Natural killer cell treated with Interleukin-12 subunit alpha and Interleukin-12 subunit beta and Interleukin-15 and Interleukin-18, amount 100 ng/mL, for 72 hours (primary cell): ENCODE data around the gene IL26. TPM values are rescaled to one million over a fixed set of nuclear protein-coding genes. Genes with fewer than 3 reads are reported as not detected.
A peak's percentile ranks its signal among the peaks of the same experiment; 100 is the strongest.

Experiments
- ATAC-seq, 2 donors: fragments of 150-1000 bp; cut with Tn5 transposase in 1 of 2; sonication (Bioruptor Pico), chemical (Tn5 transposase) in 1 of 2; 2 replicates each; pipeline ENCODE4 v1.10.0; 2021
- DNase-seq: peaks from one replicate; pipeline ENCODE4 v3.0.0; 2022; ENCODE audit warnings: low spot score
- H3K27ac Mint-ChIP-seq, 2 donors: 1 replicate in 1 of 2; 2 replicates in 1 of 2; pipeline ENCODE4 v1.8.0; 2022; ENCODE audit warnings: mixed read lengths in 2 of 2, mild to moderate bottlenecking in 1 of 2, moderate library complexity in 1 of 2
- H3K27me3 Mint-ChIP-seq, 2 donors: 1 replicate in 1 of 2; 2 replicates in 1 of 2; pipeline ENCODE4 v1.8.0; 2022; ENCODE audit warnings: mixed read lengths in 2 of 2
- H3K36me3 Mint-ChIP-seq: one replicate; pipeline ENCODE4 v1.8.0; 2022; ENCODE audit warnings: mixed read lengths
- H3K4me1 Mint-ChIP-seq, 2 donors: 1 replicate in 1 of 2; 2 replicates in 1 of 2; pipeline ENCODE4 v1.8.0; 2022; ENCODE audit warnings: low read depth in 2 of 2, mixed read lengths in 2 of 2, mild to moderate bottlenecking in 1 of 2
- H3K4me3 Mint-ChIP-seq: one replicate; pipeline ENCODE4 v1.8.0; 2022; ENCODE audit warnings: mixed read lengths
- H3K9me3 Mint-ChIP-seq: 2 replicates; pipeline ENCODE4 v1.8.0; 2022; ENCODE audit warnings: mixed read lengths
- total RNA-seq, 2 donors: library from RNA; stranded (reverse); gene quantifications; one replicate each; pipeline ENCODE4 v1.2.3, GENCODE V29; 2022

The IL26 gene
- total RNA-seq, 2 donors from 2014 or later = 10.0 to 19.1 TPM

GRCh38 chr12:68253504-68253903 is 27.9 kb upstream of the IL26 start, which contains the start of gene IL22:
Gene IL22 (minus strand): TSS chr12:68253604. CDS start chr12:68253448, 156 bp downstream.
- H3K9me3 Mint-ChIP-seq = no peaks in the 10 kb centered on the region
- H3K27ac Mint-ChIP-seq = no peak within 1 kb of the TSS
- ATAC-seq (no peak), DNase-seq (no peak)
- peaks cover 0 to 3% of the 10 kb centered on the region in 2 donors for H3K4me1 Mint-ChIP-seq
- H3K27me3 Mint-ChIP-seq = peaks cover 21 to 41% of the 10 kb centered on the region in 2 donors
- H3K4me3 Mint-ChIP-seq = no peak within 1 kb of the TSS
- no peaks in the 10 kb centered on the region for H3K36me3 Mint-ChIP-seq

- no peak overlapping the region for H3K27ac Mint-ChIP-seq
- peaks cover 17 to 29% of the 10 kb centered on the region in 2 donors for H3K27me3 Mint-ChIP-seq
- H3K4me3 Mint-ChIP-seq = no peak overlapping the region
- no peak for ATAC-seq
- no peak for DNase-seq
- H3K9me3 Mint-ChIP-seq = no peaks in the 10 kb centered on the region
- peaks cover 0 to 5% of the 10 kb centered on the region in 2 donors for H3K4me1 Mint-ChIP-seq
- H3K36me3 Mint-ChIP-seq = no peaks in the 10 kb centered on the region
Measured at GRCh38 chr12:68252077-68252476, 26.5 kb upstream of the IL26 start.

DNA sequence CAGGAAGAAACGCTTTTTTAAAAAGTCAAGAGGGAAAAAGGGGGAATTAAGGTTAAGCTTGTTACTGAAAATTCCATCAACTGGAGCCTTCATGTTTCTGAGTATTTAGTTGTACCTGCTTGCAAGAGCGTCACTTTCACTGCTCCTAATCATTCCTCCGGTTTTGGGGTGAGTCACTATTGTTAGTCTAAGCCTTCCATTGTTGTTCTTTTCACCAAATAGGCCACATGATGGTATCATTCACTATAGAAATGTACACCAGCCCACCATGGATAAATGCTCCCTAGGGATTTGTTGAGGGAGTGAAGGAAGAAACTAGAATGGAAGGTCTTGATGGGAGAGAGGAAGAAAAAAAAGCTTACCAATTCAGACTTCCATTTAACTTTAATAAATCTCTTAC is 24.8 kb upstream of the IL26 start:
- Mint-ChIP-seq H3K4me1 (peaks cover 0 to 14% of the 10 kb centered on the region in 2 donors), H3K36me3 (no peaks in the 10 kb centered on the region)
- no peak for ATAC-seq

GRCh38 chr12:68247785-68248184 is 22.2 kb upstream of the IL26 start:
- H3K4me1 Mint-ChIP-seq = peaks cover 0 to 19% of the 10 kb centered on the region in 2 donors
- peaks cover 1% of the 10 kb centered on the region for H3K36me3 Mint-ChIP-seq
- DNase-seq = no peak
- peaks cover 14 to 18% of the 10 kb centered on the region in 2 donors for H3K27me3 Mint-ChIP-seq
- ATAC-seq = no peak
- H3K27ac Mint-ChIP-seq = peak overlapping the region in 1 of 2 donors; percentile 8
- H3K4me3 Mint-ChIP-seq = no peak overlapping the region
- no peaks in the 10 kb centered on the region for H3K9me3 Mint-ChIP-seq

More for the DNA sequence above, 24.8 kb upstream of the IL26 start:
- DNase-seq = no peak
- peaks cover 17 to 29% of the 10 kb centered on the region in 2 donors for H3K27me3 Mint-ChIP-seq
- no peaks in the 10 kb centered on the region for H3K9me3 Mint-ChIP-seq
- H3K27ac Mint-ChIP-seq = no peak overlapping the region
- H3K4me3 Mint-ChIP-seq = no peak overlapping the region

GRCh38 chr12:68246350-68246749 is 20.7 kb upstream of the IL26 start:
- Mint-ChIP-seq H3K4me3 (no peak overlapping the region), H3K36me3 (peaks cover 4% of the 10 kb centered on the region), H3K9me3 (no peaks in the 10 kb centered on the region), H3K27me3 (peaks cover 6 to 7% of the 10 kb centered on the region in 2 donors), H3K27ac (peak overlapping the region in 1 of 2 donors; percentile 14), H3K4me1 (peaks cover 3 to 17% of the 10 kb centered on the region in 2 donors)
- DNase-seq (no peak), ATAC-seq (no peak)

- DNase-seq (no peak), ATAC-seq (no peak)
- Mint-ChIP-seq H3K27me3 (peaks cover 4 to 7% of the 10 kb centered on the region in 2 donors), H3K4me1 (peaks cover 13 to 27% of the 10 kb centered on the region in 2 donors), H3K36me3 (peaks cover 4% of the 10 kb centered on the region), H3K4me3 (no peak overlapping the region), H3K9me3 (no peaks in the 10 kb centered on the region), H3K27ac (peak overlapping the region in 1 of 2 donors; percentile 58)
Measured at GRCh38 chr12:68245180-68246021, 19.8 kb upstream of the IL26 start.

GRCh38 chr12:68242777-68243176 is 17.2 kb upstream of the IL26 start:
- DNase-seq (no peak), ATAC-seq (no peak)
- no peaks in the 10 kb centered on the region for H3K27me3 Mint-ChIP-seq
- H3K4me3 Mint-ChIP-seq = no peak overlapping the region
- peak overlapping the region; percentile 13 to 85 for H3K27ac Mint-ChIP-seq
- peaks cover 7% of the 10 kb centered on the region for H3K36me3 Mint-ChIP-seq
- H3K9me3 Mint-ChIP-seq = peaks cover 2% of the 10 kb centered on the region
- peaks cover 26 to 36% of the 10 kb centered on the region in 2 donors for H3K4me1 Mint-ChIP-seq

DNA sequence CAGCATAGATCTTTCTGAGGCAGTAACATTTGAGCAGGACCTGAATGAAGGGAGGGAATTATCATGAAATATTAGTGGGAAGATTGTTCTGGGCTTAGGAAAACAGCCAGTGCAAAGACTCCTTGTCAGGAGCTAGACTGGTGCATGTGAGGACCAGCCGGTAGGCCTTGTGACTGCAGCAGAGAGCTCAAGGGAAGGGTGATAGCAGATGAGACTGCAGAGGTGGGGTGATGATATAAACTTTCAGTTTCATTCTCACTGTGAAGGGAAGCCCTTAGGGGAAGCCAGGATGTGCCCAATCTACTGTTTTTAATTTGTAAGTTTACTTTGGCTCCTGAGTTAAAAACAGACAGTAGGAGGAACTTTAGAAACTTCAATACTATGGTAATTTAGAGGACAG is 15.4 kb upstream of the IL26 start:
- Mint-ChIP-seq H3K27ac (peak overlapping the region; percentile 85 to 96), H3K4me3 (peak overlapping the region; percentile 80), H3K36me3 (peaks cover 9% of the 10 kb centered on the region), H3K4me1 (peaks cover 39 to 41% of the 10 kb centered on the region in 2 donors), H3K9me3 (peaks cover 4% of the 10 kb centered on the region), H3K27me3 (no peaks in the 10 kb centered on the region)
- ATAC-seq (peak; percentile 98 to 99), DNase-seq (peak; percentile 84)

DNA sequence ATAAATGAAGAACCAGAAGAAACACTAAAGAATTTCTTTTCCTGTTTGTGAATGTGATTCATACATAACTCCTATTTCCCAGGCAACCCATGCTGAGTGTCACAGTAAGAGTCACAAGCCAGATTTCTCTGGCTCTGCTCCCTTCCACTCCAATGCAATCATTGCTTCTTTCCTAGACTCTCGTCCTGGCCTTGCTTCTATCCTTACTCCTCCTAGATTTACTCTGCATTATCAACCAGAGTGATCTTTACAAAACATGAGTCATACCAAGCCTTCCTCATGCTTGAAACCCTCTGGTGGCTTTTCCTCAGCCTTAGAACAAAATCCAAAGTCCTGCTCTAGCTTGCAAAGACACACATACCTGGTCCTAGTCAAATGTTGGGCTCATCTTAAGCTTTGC is 14.5 kb upstream of the IL26 start:
- no peak for DNase-seq
- peak overlapping the region; percentile 85 to 96 for H3K27ac Mint-ChIP-seq
- ATAC-seq = no peak
- peaks cover 44 to 47% of the 10 kb centered on the region in 2 donors for H3K4me1 Mint-ChIP-seq
- H3K27me3 Mint-ChIP-seq = no peaks in the 10 kb centered on the region
- peaks cover 14% of the 10 kb centered on the region for H3K36me3 Mint-ChIP-seq
- H3K4me3 Mint-ChIP-seq = peak overlapping the region; percentile 80
- H3K9me3 Mint-ChIP-seq = peaks cover 6% of the 10 kb centered on the region

DNA sequence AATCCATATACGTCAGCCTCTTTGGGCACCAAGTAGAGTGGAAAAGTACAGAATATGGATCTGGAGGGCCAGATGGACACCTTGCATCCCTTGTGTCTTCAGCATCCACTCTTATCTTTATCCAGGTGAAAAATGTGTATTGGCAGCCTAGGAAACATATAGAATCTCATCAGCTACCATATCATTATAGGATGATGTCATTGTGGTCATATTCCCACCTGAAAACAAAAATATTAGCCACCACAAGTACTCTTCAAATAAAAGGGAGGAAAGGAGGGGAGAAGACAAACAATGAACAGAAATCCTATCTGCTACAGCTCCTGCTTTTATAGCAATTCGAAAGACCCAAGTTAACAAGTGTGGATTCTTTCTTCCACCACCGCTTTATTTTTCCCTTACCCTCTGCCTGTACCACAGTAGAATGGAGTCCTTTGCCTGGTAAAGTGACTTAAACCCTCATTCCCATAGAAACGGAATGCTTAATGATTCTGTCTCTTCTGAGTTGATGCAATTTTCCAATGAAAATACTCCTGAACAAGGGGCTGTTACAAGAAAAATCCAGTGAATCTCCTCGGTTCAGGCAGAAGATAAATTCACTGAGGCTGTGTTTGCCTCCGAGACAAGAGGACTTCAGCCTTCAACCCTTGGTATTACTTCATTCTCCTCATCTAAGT is 13.8 kb upstream of the IL26 start:
- no peak overlapping the region for H3K4me3 Mint-ChIP-seq
- ATAC-seq (no peak), DNase-seq (no peak)
- H3K27me3 Mint-ChIP-seq = no peaks in the 10 kb centered on the region
- H3K4me1 Mint-ChIP-seq = peaks cover 48 to 49% of the 10 kb centered on the region in 2 donors
- H3K27ac Mint-ChIP-seq = peak overlapping the region; percentile 85 to 96
- peaks cover 14% of the 10 kb centered on the region for H3K36me3 Mint-ChIP-seq
- H3K9me3 Mint-ChIP-seq = peaks cover 6% of the 10 kb centered on the region

GRCh38 chr12:68237619-68238018 is 12.0 kb upstream of the IL26 start:
- DNase-seq (no peak), ATAC-seq (no peak)
- H3K27me3 Mint-ChIP-seq = no peaks in the 10 kb centered on the region
- H3K9me3 Mint-ChIP-seq = peaks cover 6% of the 10 kb centered on the region
- H3K27ac Mint-ChIP-seq = peak overlapping the region; percentile 76 to 85
- no peak overlapping the region for H3K4me3 Mint-ChIP-seq
- peaks cover 52 to 60% of the 10 kb centered on the region in 2 donors for H3K4me1 Mint-ChIP-seq
- H3K36me3 Mint-ChIP-seq = peaks cover 11% of the 10 kb centered on the region

- DNase-seq (no peak), ATAC-seq (no peak)
- Mint-ChIP-seq H3K27ac (peak overlapping the region; percentile 76 to 85), H3K9me3 (peaks cover 6% of the 10 kb centered on the region), H3K27me3 (no peaks in the 10 kb centered on the region), H3K4me1 (peaks cover 51 to 60% of the 10 kb centered on the region in 2 donors), H3K36me3 (peaks cover 10% of the 10 kb centered on the region), H3K4me3 (peak overlapping the region; percentile 85)
Measured at GRCh38 chr12:68237078-68237477, 11.5 kb upstream of the IL26 start.

DNA sequence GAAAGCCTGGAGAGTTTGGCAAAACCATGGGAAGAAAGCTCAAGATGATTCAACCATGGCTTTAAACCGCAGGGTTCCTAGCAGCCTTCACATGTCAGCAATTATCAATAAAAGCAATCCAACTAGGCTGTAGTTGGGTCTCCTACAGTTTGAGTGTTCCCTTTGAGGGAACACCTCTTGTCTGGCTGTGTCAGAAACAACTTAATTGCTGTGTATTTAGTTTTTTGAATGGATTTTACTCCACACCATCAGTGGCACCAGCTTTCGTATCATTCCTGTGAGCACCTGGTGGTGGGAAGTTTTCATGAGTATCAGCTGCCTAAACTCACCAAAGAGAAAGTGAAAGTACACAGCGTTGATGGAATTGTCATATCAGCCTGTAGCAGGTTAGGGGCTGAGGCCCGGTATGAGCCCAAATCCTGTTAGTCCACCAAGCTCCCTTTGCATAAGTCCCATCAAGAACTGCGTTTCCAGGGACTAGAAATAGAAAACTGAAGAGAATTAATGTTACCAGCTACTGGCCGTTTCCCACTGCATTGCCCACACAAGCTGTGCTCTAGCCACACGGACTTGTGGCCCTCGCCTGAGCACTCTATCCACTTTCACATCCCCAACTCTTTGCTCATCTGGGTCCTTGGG is 10.9 kb upstream of the IL26 start:
- Mint-ChIP-seq H3K4me3 (peak overlapping the region; percentile 85), H3K27ac (peak overlapping the region; percentile 76 to 85), H3K9me3 (peaks cover 6% of the 10 kb centered on the region), H3K27me3 (no peaks in the 10 kb centered on the region), H3K36me3 (peaks cover 10% of the 10 kb centered on the region), H3K4me1 (peaks cover 51 to 60% of the 10 kb centered on the region in 2 donors)
- ATAC-seq (peak; percentile 75 to 79), DNase-seq (peak; percentile 61)
